C4-2B (cell line): Measurements from ENCODE around the gene CFAP107.
A peak's percentile ranks its signal among the peaks of the same experiment; 100 is the strongest.
"Not testable (repeated sequence)": the region's sequence is repeated elsewhere in the genome, so short reads cannot be mapped to it uniquely, and the experiment has no call there.

Experiments used
- H3K27ac ChIP-seq: fragments of 450-650 bp; 2 replicates; pipeline ENCODE4 v1.5.1; 2017
- ZFX ChIP-seq: fragments of 450-650 bp; IDR thresholded peaks from 2 replicates; pipeline ENCODE4 v1.6.1; 2017
- TF ChIP-seq, protein P1 (sequence below): fragments of 450-650 bp; conservative IDR thresholded peaks from 2 replicates; pipeline ENCODE4 v1.5.1; 2017; ENCODE audit warnings: mild to moderate bottlenecking

The CFAP107 gene

DNA sequence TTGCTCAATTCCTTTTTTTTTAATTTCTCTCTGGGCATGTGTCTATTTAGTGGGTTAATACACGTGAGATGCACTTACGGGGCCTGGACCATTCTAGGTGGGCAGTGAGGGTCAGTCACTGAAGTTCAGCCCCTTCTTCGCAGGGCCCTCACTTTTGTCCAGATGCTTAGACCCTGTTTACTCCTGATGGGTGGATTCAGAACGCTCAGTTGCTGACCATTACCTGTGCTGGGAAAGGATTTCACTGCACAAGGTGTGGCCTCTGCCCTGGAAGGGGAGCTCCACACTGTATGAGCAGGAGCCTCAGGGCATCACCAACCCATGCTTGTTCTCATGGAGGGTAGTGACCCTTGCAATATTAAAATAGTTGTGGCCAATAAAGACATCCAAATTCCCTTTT, 32.1 kb downstream of the CFAP107 start:
- TF ChIP-seq, protein P1, sequence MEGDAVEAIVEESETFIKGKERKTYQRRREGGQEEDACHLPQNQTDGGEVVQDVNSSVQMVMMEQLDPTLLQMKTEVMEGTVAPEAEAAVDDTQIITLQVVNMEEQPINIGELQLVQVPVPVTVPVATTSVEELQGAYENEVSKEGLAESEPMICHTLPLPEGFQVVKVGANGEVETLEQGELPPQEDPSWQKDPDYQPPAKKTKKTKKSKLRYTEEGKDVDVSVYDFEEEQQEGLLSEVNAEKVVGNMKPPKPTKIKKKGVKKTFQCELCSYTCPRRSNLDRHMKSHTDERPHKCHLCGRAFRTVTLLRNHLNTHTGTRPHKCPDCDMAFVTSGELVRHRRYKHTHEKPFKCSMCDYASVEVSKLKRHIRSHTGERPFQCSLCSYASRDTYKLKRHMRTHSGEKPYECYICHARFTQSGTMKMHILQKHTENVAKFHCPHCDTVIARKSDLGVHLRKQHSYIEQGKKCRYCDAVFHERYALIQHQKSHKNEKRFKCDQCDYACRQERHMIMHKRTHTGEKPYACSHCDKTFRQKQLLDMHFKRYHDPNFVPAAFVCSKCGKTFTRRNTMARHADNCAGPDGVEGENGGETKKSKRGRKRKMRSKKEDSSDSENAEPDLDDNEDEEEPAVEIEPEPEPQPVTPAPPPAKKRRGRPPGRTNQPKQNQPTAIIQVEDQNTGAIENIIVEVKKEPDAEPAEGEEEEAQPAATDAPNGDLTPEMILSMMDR, result no peak
- no peak for TF ChIP-seq ZFX
- H3K27ac ChIP-seq, result no peak overlapping the region

DNA sequence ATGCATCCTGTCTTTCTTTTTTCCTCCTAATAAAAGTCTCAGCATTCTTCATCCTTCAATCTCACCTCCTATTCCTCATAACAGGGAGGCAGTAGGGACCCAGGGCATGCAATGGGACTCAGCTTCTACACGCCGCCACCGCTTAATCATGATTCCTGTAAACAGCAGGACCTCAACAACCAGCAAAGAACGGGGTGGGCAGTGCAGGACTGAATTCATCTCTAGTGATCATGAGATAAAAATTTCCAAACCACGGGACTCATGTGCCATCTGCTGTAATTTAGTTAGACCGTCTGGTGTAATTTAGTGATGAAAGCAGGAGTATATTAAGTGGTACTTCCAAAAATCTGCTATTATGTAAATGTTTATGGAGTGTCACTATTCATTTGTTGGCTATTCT, 32.9 kb downstream of the CFAP107 start:
- no peak for TF ChIP-seq ZFX
- TF ChIP-seq, protein P1, result no peak
- H3K27ac ChIP-seq, result no peak overlapping the region

DNA sequence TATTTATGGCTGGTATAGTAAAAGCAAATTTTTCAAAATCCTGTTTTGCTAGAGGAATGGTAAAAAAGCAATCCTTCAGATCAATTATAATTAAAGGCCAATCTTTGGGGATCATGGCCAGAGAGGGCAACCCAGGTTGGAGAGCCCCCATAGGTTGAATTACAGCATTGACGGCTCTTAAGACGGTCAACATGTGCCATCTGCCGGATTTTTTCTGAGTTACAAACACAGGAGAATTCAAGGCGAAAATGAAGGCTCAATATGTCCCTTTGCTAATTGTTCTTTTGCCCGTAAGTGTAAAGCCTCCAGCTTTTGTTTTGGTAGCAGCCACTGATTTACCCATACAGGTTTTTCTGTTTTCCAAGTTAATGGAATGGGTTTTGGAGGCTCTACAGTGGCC, 35.5 kb downstream of the CFAP107 start:
- not testable (repeated sequence) for H3K27ac ChIP-seq
- TF ChIP-seq, protein P1, result peak; percentile 25

DNA sequence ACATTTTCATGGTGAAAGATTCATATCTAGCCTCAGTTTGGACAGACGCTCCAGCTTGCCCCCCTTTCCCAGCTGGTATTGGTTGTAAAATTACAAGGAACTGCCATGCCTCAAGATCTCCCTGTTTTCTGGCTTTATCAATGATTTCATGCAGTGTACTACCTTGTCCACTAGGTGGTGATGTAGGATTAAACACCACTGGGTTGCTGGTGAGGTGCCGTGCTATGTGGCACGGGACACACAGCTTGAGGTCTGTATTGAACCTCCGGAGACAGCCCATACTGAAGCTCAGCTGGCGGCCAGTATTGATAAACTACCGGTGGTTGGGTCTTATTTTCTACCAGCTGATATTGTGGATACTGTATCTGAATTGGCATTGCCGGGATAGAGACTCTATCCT, 37.8 kb downstream of the CFAP107 start:
- H3K27ac ChIP-seq, result not testable (repeated sequence)
- TF ChIP-seq, protein P1, result peak; percentile 67

DNA sequence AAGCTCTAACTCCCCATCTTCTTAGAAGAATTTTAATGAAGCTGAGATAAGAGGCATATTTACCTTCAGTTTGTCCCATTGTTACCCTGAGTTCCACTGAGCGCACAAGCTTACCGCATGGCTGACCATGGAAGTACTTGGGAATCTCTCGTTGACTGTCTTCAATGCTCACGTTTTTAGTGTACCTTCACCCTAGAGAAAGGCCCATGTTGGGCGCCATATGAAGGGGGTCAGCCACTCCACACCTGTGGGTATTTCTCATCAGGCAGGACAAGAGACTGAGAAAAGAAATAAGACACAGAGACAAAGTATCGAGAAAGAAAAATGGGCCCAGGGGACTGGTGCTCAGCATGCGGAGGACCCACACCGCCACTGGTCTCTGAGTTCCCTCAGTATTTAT, 38.7 kb downstream of the CFAP107 start:
- not testable (repeated sequence) for H3K27ac ChIP-seq

DNA sequence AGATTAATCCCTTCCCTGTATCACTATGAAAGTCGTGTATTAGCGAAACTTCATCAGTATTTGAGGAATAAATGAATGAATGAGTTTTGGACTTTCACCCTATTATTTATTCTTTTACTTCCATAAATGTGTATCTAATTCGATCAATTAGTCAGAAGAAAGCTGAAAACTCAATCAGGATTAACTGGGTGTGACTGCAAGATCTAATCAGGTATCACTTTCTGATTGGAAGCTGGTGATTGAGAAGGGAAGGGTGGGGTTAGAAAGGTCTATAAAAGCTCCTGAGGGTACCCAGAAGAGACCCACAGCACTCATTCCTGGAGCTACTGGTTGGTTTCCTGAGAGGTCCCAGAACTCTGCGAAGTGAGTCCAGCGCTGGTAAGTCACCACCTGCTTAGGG, 45.1 kb downstream of the CFAP107 start, which contains the start of gene PRAMEF1:
Gene PRAMEF1, plus strand, starts transcription at position 301 of the 400 bp plus-strand sequence. CDS start 1,831 bp downstream, outside the sequence.
- H3K27ac ChIP-seq, result not testable (repeated sequence)

DNA sequence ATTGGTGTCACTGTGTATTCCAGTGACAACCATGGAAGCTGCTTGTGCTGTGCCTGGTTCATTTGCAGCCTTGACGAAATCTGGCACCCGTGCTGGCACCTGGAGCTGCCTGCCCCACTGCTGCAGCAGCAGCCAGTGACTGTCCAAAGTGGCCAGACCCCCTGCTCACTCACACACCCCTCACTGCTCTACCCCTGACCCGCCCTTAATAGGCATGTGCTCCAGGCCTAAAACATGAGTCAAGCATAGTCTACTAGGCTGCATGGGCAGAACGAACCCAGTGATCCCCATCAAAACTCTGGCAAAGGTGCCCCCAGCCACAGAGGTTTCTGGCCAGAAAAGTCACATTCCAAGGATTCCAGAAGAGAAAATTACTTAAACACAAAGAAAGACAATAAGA, 52.9 kb downstream of the CFAP107 start:
- TF ChIP-seq, protein P1, result no peak
- TF ChIP-seq ZFX, result no peak
- no peak overlapping the region for H3K27ac ChIP-seq

DNA sequence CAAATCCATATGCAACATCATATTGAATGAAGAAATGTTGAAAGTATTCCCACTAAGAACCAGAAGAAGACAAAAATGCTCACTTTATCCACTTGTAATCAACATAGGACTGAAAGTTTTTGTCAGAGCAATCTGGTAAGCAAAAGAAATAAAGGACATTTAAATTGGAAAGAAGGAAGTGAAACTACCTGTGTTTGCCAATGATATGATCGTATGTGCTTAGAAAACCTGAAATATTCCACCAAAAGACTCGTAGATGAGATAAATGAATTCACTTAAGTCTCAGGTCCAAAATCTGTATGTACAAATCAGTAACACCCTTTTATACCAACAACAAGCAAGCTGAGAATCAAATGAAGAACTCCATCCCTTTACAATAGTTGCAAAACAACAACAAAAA, 53.7 kb downstream of the CFAP107 start:
- H3K27ac ChIP-seq, result no peak overlapping the region
- TF ChIP-seq, protein P1, result no peak
- TF ChIP-seq ZFX, result no peak

DNA sequence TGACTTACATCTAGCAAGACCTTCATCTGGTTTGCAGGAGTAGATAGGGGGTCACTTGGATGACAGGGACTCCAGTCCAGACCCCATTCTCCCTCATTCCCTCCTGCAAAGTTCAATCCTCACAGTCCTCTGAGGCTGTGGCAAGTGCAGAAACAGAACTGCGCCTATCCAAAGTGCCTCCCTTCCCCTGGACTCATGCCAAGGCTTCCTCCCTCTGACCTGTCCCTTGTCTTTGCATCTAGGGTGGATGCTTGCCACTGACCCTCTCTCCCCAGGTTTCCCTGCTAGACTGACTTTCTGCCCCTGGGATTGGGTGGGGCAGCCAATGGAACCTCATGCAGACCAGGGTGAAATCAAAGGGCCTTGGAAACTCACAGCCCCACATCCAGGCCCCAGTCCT, 63.9 kb downstream of the CFAP107 start:
- no peak for TF ChIP-seq ZFX
- TF ChIP-seq, protein P1, result no peak
- no peak overlapping the region for H3K27ac ChIP-seq
